ENCODE results near the gene AKT1S1.

Gene AKT1S1

DNA sequence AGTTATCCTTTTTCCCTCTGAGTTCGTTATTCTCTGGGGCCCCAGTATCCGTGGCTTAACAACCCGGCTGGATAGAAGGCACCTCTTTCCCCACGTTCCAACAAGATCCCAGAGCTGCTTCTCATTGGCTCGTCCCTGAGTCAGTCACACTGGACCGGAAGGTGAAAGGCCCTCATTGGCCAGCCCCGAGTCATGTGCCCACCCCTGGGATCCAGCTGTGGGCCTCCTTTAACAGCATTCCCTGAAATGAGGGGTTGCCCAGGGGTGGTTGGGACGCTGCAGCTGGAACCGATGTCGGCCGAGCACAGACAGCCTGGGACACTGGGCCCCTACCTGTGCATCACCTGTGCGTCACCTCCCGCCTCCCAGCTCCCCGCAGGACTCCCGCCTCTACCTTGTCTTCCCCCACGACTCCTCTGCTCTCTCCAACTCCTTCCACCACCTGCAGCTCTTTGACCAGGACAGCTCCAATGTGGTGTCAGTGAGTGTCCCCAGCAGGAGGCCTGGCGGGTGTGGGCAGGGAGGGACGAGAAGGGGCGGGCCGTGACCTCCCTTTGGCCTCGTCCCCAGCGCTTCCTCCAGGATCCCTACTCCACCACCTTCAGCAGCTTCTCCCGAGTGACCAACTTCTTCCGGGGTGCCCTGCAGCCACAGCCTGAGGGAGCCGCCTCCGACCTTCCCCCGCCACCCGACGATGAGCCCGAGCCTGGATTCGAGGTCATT lies 4.7 kb upstream of the AKT1S1 start:
- TF ChIP-seq, protein P1, sequence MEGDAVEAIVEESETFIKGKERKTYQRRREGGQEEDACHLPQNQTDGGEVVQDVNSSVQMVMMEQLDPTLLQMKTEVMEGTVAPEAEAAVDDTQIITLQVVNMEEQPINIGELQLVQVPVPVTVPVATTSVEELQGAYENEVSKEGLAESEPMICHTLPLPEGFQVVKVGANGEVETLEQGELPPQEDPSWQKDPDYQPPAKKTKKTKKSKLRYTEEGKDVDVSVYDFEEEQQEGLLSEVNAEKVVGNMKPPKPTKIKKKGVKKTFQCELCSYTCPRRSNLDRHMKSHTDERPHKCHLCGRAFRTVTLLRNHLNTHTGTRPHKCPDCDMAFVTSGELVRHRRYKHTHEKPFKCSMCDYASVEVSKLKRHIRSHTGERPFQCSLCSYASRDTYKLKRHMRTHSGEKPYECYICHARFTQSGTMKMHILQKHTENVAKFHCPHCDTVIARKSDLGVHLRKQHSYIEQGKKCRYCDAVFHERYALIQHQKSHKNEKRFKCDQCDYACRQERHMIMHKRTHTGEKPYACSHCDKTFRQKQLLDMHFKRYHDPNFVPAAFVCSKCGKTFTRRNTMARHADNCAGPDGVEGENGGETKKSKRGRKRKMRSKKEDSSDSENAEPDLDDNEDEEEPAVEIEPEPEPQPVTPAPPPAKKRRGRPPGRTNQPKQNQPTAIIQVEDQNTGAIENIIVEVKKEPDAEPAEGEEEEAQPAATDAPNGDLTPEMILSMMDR (IDR thresholded peaks at IDR 0.05; ENCODE audit: low read depth, low read length, missing control alignments) = no peak
- H3K4me3 ChIP-seq (ENCODE audit: low read depth, low read length) = no peak overlapping the region
- DNase-seq (ENCODE audit: low read depth) = no peak

DNA sequence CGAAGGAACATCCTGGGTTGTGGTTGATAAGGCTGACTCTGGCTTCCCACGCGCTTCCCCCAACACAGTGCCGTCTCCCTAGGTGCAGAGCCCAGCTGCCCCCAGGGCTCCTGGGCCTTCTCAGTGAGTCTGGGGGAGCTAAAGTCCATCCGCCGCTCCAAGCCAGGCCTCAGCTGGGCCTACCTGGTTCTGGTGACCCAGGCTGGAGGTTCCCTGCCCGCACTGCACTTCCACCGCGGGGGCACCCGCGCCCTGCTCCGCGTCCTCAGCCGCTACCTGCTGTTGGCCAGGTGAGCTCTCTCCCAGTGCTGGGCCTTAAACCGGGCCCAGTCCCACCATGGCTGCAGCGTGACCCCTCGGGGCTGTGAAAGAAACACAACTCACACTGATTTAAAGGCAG lies 4.0 kb upstream of the AKT1S1 start:
- TF ChIP-seq, protein P1 (IDR thresholded peaks at IDR 0.05; ENCODE audit: low read depth, low read length, missing control alignments) = no peak
- no peak overlapping the region for H3K4me3 ChIP-seq (ENCODE audit: low read depth, low read length)
- no peak for DNase-seq (ENCODE audit: low read depth)

- no peak for DNase-seq (ENCODE audit: low read depth)
- TF ChIP-seq, protein P1 (IDR thresholded peaks at IDR 0.05; ENCODE audit: low read depth, low read length, missing control alignments) = no peak
- H3K4me3 ChIP-seq (ENCODE audit: low read depth, low read length) = no peak overlapping the region
Observed at GRCh38 chr19:49880162-49880869, 3.2 kb upstream of the AKT1S1 start.

GRCh38 chr19:49879243-49879963 lies 2.2 kb upstream of the AKT1S1 start:
- peak overlapping the region; percentile 64 for H3K4me3 ChIP-seq (ENCODE audit: low read depth, low read length)
- peak; percentile 64 for DNase-seq (ENCODE audit: low read depth)
- TF ChIP-seq, protein P1 (IDR thresholded peaks at IDR 0.05; ENCODE audit: low read depth, low read length, missing control alignments) = no peak

DNA sequence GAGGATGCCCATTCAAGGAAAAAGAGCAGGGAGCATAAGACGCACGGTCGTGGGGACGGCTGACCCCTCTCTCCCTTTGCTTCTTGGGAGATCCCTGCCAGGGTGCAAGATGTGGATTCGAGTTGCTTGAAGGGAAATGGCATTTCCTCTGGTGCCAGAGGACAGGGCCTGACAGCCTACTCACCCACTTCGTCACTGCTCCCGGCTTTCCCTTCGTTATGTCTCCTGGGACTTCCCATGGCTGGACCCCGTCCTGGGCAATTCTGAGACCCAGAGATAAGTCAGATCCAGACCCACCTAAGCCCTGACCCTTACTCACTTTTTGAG lies 1.6 kb upstream of the AKT1S1 start:
- peak overlapping the region; percentile 64 for H3K4me3 ChIP-seq (ENCODE audit: low read depth, low read length)
- TF ChIP-seq, protein P1 (IDR thresholded peaks at IDR 0.05; ENCODE audit: low read depth, low read length, missing control alignments) = no peak
- DNase-seq (ENCODE audit: low read depth) = no peak

GRCh38 chr19:49877879-49878743 lies 956 bp upstream of the AKT1S1 start:
- peak overlapping the region; percentile 64 for H3K4me3 ChIP-seq (ENCODE audit: low read depth, low read length)
- TF ChIP-seq, protein P1 (IDR thresholded peaks at IDR 0.05; ENCODE audit: low read depth, low read length, missing control alignments) = no peak
- peak; percentile 92 for DNase-seq (ENCODE audit: low read depth)
